Pancreas (tissue), 10 donors: ENCODE results near the gene FRS3. TPM values are rescaled to one million over a fixed set of nuclear protein-coding genes. Genes with fewer than 3 reads are reported as not detected.

Source experiments
- ATAC-seq, 4 donors: fragments of 200-7000 bp; cut with Tn5 transposase; one replicate each; pipeline versions ENCODE4 v1.8.0 to v1.9.1; 2020; ENCODE audit warnings: mild to moderate bottlenecking in 4 of 4, moderate library complexity in 4 of 4
- DNase-seq, 6 donors: peaks; one replicate each; pipeline ENCODE4 v3.0.0-alpha.2; 2020
- FAIRE-seq: peaks from 2 replicates; lab custom pipeline; 2012; peaks lifted over from hg19 to GRCh38; lab: Jason Lieb, UNC
- H3K27ac ChIP-seq, 4 donors: fragments of 200-600 bp; sonication (generic); 1 replicate in 3 of 4; 2 replicates in 1 of 4; pipeline versions ENCODE4 v1.5.0 to v1.8.0; 2020
- H3K27me3 ChIP-seq, 4 donors: fragments of 200-600 bp; one replicate each; pipeline ENCODE4 v1.8.0; 2021
- H3K36me3 ChIP-seq, 3 donors: fragments of 200-600 bp; sonication (generic) in 1 of 3; one replicate each; pipeline versions ENCODE4 v1.5.0 to v1.8.0; 2020 to 2021
- H3K4me1 ChIP-seq, 3 donors: fragments of 200-600 bp; one replicate each; pipeline ENCODE4 v1.8.0; 2021
- H3K4me3 ChIP-seq, 4 donors: fragments of 200-600 bp; sonication (generic) in 2 of 4; one replicate each; pipeline versions ENCODE4 v1.5.0 to v1.8.0; 2020 to 2021
- H3K9me3 ChIP-seq, 4 donors: fragments of 200-600 bp; one replicate each; pipeline ENCODE4 v1.8.0; 2021
- CTCF ChIP-seq, 4 donors: fragments of 200-600 bp; sonication (generic) in 3 of 4; IDR thresholded peaks; one replicate each; pipeline versions ENCODE4 v1.5.0 to v1.8.0; 2021; ENCODE audit warnings: antibody characterized with exemption in 4 of 4
- WGBS, 2 donors: extraction: QIAGEN DNeasy Blood & Tissue Kit; methylation state at CpG; one replicate each; pipeline ENCODE4 v1.1.7; 2013; 5-methylcytosine and 5-hydroxymethylcytosine counted together
- intact Hi-C, 3 donors: fragments of 100-400 bp; cut with DNase I; formaldehyde crosslinking; loops; one replicate each; pipeline versions ENCODE4 v1.11.1 to v1.14.2; 2022
- polyA plus RNA-seq, 2 donors: library from polyadenylated mRNA; stranded (reverse); fragments of 200-250 nt; gene quantifications; one replicate each; pipeline ENCODE4 v1.2.3, GENCODE V29; 2013
- total RNA-seq, 6 donors: library from RNA; stranded (reverse); fragmentation: NEBNext Ultra II Directional in 4 of 6; extraction: Animal tissue kit (Norgen Biotek cat#: 25700) in 4 of 6; gene quantifications; one replicate each; pipeline versions ENCODE4 v1.2.1 to v1.2.4, GENCODE V29; 2021 to 2023
- donor health status: healthy with polysubstance abuse.
- donor health status: DM: no; HTN: no; CAD: no; lungs with moderate emphysema.
- donor health status: DM: no; HTN: no; CAD: no.
- donor health status: control.
- donor health status: control.
- donor health status: Bipolar disorder and iron deficiency.
- donor health status: DM: yes; HTN: yes; CAD: no.
- donor health status: DM: no; HTN: no; CAD: no.
- donor health status: DM: no; HTN: no; CAD: no.
- donor health status: DM: yes; HTN: yes; CAD: no.

Gene FRS3
- total and polyA plus RNA-seq, 8 donors: 2.1 to 7.8 (median 3.7) TPM

- no peak for ATAC-seq
- Histone ChIP-seq H3K4me3 (no peak overlapping the region), H3K27me3 (no peaks in the 10 kb centered on the region), H3K9me3 (no peaks in the 10 kb centered on the region), H3K27ac (no peak overlapping the region), H3K36me3 (peaks cover 0 to 6% (median 0%) of the 10 kb centered on the region in 3 donors), H3K4me1 (no peaks in the 10 kb centered on the region)
- no peak for DNase-seq
- 79 to 86% methylated on average over 2 of the region's 2 CpGs for WGBS, 2 donors
- no peak for TF ChIP-seq CTCF (IDR thresholded peaks at IDR 0.05)
- intact Hi-C loops: no loop called here
- no peak for FAIRE-seq
Observed at GRCh38 chr6:41801380-41801779, 21.7 kb upstream of the FRS3 start.

- intact Hi-C loops: no loop called here
- Histone ChIP-seq H3K4me1 (no peaks in the 10 kb centered on the region), H3K27me3 (no peaks in the 10 kb centered on the region), H3K9me3 (no peaks in the 10 kb centered on the region), H3K36me3 (no peaks in the 10 kb centered on the region), H3K4me3 (no peak overlapping the region), H3K27ac (no peak overlapping the region)
- DNase-seq (no peak), FAIRE-seq (no peak), ATAC-seq (no peak)
- WGBS, 2 donors: 71 to 76% methylated on average over 2 of the region's 2 CpGs
- no peak for TF ChIP-seq CTCF (IDR thresholded peaks at IDR 0.05)
Observed at GRCh38 chr6:41799559-41799911, 19.8 kb upstream of the FRS3 start.

GRCh38 chr6:41798901-41799558 is 19.3 kb upstream of the FRS3 start:
- H3K36me3 ChIP-seq: no peaks in the 10 kb centered on the region
- intact Hi-C loops: no loop called here

GRCh38 chr6:41796474-41796873 is 16.8 kb upstream of the FRS3 start:
- WGBS, 2 donors: 63 to 90% methylated on average over 2 of the region's 2 CpGs

More at GRCh38 chr6:41798901-41799558, 19.3 kb upstream of the FRS3 start:
- H3K4me1 ChIP-seq: no peaks in the 10 kb centered on the region
- 91 to 96% methylated on average over 7 of the region's 7 CpGs for WGBS, 2 donors
- no peak for DNase-seq
- ATAC-seq: no peak
- H3K4me3 ChIP-seq: no peak overlapping the region
- H3K27me3 ChIP-seq: no peaks in the 10 kb centered on the region
- no peak overlapping the region for H3K27ac ChIP-seq
- no peaks in the 10 kb centered on the region for H3K9me3 ChIP-seq
- TF ChIP-seq CTCF (IDR thresholded peaks at IDR 0.05): no peak
- FAIRE-seq: no peak

More at GRCh38 chr6:41796474-41796873, 16.8 kb upstream of the FRS3 start:
- Histone ChIP-seq H3K4me1 (no peaks in the 10 kb centered on the region), H3K4me3 (no peak overlapping the region), H3K27ac (no peak overlapping the region), H3K27me3 (no peaks in the 10 kb centered on the region), H3K9me3 (no peaks in the 10 kb centered on the region), H3K36me3 (no peaks in the 10 kb centered on the region)
- intact Hi-C loops: no loop called here
- ATAC-seq (no peak), DNase-seq (no peak), FAIRE-seq (no peak)
- no peak for TF ChIP-seq CTCF (IDR thresholded peaks at IDR 0.05)
